NCI-H2107 treated with DMSO at 0.1 percent for 48 hours (cell line): Measurements from ENCODE around the gene CD27.
A peak's percentile ranks its signal among the peaks of the same experiment; 100 is the strongest.
"Not testable (repeated sequence)": the region's sequence is repeated elsewhere in the genome, so short reads cannot be mapped to it uniquely, and the experiment has no call there.

Experiments used
- DNase-seq: peaks from one replicate; lab custom pipeline; 2025; ENCODE audit not compliant: unreplicated experiment; lab: John Stamatoyannopoulos, UW

Gene CD27

DNA sequence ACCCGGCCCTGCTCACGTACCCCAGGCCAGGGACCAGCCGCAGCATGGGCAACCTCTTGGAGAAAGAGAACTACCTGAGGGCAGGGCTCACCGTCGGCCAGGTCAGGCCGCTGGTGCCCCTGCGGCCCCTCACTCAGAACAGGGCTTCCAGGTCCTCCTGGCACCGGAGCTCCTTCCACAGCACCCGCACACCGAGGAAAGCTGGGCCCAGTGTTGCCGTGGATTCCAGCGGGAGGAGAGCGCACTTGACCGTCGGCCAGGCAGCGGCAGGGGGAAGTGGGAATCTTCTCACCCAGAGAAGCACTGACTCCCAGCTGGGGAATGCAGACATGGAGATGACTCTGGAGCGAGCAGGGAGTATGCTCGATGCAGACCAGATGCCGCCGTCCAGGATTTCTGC lies 33.7 kb downstream of the CD27 start:
- no peak for DNase-seq

DNA sequence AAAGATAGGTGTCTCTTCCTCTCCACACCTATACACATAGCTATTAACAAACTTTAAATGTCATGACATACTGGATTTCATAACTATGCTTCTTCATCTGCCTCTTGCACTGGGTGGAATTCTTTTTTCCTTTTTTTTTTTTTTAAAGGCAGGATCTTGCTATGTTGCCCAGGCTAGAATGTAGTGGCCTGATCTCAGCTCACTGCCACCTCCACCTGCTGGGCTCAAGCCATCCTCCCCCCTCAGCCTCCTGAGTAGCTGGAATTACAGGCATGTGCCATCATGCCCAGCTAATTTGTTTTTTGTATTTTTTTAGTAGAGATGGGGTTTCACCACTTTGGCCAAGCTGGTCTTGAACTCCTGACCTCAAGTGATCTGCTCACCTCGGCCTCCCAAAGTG lies 43.5 kb downstream of the CD27 start:
- DNase-seq = no peak

GRCh38 chr12:6489449-6489848 lies 44.7 kb downstream of the CD27 start:
- DNase-seq = no peak

DNA sequence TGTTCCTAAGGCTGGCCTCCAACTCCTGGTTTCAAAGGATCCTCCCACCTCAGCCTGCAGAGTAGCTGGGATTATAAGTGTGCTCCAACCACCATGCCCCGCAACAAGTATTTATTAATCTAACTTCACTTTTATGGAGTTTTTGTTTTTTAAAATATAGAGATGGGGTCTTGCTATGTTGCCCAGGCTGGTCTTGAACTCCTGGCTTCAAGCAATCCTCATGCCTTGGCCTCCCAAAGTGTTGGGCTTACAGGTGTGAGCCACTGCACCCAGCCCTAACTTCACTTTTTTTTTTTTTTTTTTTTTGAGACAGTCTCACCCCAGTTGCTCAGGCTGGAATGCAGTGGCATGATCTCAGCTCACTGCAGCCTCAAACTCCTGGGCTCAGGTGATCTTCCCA lies 45.9 kb downstream of the CD27 start:
- DNase-seq = not testable (repeated sequence)

- peak; percentile 93 for DNase-seq
Measured at GRCh38 chr12:6492838-6493496, 48.2 kb downstream of the CD27 start, which contains the start of gene MRPL51. Gene MRPL51 (minus strand): TSS chr12:6493262. CDS start chr12:6493136, 126 bp downstream.

DNA sequence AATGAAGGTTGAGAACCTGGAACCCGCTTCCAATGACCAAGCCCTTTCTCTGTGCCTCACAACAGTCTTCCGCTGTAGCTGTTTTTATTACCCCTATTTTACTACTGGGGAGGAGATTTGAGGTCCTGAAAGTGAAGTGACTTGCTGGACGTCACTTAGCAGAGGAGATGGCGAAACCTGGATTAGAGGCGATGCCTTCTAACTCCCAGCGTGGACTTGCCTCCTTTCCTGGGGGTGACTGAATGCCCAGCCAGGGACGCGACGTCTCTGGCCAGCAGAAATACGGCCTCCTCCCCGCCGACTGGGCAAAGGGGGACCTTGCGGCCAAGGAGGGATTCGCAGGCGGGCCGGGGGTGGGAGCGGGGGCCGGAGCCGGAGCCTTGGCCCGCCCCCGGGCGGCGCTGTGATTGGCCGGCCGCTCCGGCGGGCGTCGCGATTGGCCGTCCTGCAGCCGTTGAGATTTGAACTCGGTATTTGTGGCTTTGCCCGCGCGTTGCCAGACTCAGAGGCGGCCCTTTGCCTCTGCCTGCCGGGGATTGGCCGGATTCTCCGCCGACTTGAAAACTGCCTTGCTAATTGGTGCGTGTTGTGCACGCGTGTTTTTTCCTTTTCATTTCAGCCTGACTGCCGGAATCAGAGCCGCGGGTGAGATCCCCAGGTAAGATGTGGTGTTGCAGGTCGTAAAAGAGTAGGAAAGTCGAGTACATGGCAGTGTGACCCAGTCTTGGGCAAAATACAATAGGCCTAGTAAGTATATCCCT lies 48.9 kb downstream of the CD27 start, which contains the start of gene NCAPD2:
TSS of gene NCAPD2 (plus strand) at position 606 of the 761 bp plus-strand sequence. CDS start 997 bp downstream, outside the sequence.
- peak; percentile 93 for DNase-seq

- DNase-seq = no peak
Measured at GRCh38 chr12:6494258-6494743, 49.5 kb downstream of the CD27 start.

GRCh38 chr12:6494968-6495367 lies 50.2 kb downstream of the CD27 start:
- no peak for DNase-seq

- not testable (repeated sequence) for DNase-seq
Measured at GRCh38 chr12:6497291-6497690, 52.5 kb downstream of the CD27 start.

- DNase-seq = no peak
Measured at GRCh38 chr12:6500466-6500865, 55.7 kb downstream of the CD27 start.
